ENCODE data around the gene PTPRJ. TPM values are rescaled to one million over a fixed set of nuclear protein-coding genes. Genes with fewer than 3 reads are reported as not detected.

The PTPRJ gene
- total and polyA plus RNA-seq, 8 donors: 12.6 to 63.5 (median 16.6) TPM

- ATAC-seq: no peak
- intact Hi-C loops (cut with DNase I): no loop called here
- peaks cover 19 to 99% of the 10 kb centered on the region in 2 donors for H3K4me1 ChIP-seq
- no peaks in the 10 kb centered on the region for H3K27me3 ChIP-seq
- no peak overlapping the region for H3K4me3 ChIP-seq
- peak in 1 of 4 donors; percentile 13 for DNase-seq
- H3K27ac ChIP-seq: peak overlapping the region in 1 of 2 donors; percentile 82
- TF ChIP-seq, protein P1, sequence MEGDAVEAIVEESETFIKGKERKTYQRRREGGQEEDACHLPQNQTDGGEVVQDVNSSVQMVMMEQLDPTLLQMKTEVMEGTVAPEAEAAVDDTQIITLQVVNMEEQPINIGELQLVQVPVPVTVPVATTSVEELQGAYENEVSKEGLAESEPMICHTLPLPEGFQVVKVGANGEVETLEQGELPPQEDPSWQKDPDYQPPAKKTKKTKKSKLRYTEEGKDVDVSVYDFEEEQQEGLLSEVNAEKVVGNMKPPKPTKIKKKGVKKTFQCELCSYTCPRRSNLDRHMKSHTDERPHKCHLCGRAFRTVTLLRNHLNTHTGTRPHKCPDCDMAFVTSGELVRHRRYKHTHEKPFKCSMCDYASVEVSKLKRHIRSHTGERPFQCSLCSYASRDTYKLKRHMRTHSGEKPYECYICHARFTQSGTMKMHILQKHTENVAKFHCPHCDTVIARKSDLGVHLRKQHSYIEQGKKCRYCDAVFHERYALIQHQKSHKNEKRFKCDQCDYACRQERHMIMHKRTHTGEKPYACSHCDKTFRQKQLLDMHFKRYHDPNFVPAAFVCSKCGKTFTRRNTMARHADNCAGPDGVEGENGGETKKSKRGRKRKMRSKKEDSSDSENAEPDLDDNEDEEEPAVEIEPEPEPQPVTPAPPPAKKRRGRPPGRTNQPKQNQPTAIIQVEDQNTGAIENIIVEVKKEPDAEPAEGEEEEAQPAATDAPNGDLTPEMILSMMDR (IDR thresholded peaks at IDR 0.05): no peak
- no peaks in the 10 kb centered on the region for H3K36me3 ChIP-seq
- no peaks in the 10 kb centered on the region for H3K9me3 ChIP-seq
These were observed 37.6 kb downstream of the PTPRJ start for GRCh38 chr11:48017831-48018527.

DNA sequence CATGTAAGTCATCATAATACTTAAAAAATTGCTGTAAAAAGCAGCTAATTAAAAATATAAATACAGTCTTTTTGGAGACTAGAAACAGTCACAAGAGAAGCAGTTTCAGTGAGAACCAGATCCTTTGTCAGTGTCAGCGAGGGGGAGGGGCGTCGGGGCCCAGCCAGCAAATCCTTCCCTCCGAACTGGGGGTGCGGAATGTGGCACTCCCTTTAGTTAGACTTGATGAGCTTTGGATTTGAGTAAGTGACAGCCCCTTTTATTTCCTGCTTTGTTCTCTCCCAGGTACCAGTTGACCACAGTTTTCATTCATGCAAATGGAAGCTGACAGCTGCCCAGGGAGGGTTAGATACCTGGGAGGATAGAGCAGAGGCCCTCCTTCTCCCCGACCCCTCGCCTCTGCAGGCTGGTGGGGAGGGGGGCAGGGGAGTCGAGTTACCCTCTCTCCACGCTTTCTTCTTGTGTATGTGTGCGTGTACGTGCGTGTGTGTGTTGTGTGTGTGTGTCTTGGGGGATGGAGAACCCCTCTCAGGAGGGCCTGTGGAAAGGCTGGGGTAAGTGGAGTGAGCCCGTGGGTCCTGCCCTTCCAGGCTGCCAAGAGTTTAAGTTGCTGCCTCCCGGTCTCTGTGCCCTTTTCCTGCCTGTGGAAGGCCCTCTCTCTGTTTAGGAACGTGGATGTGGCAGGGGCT, 38.3 kb downstream of the PTPRJ start:
- no peaks in the 10 kb centered on the region for H3K9me3 ChIP-seq
- H3K27me3 ChIP-seq: no peaks in the 10 kb centered on the region
- peak overlapping the region in 1 of 2 donors; percentile 82 for H3K27ac ChIP-seq
- intact Hi-C loops (cut with DNase I): no loop called here
- H3K4me3 ChIP-seq: no peak overlapping the region
- DNase-seq (peak in 2 of 4 donors; percentile 17 to 26), ATAC-seq (no peak)
- H3K4me1 ChIP-seq: peaks cover 12 to 99% of the 10 kb centered on the region in 2 donors
- no peaks in the 10 kb centered on the region for H3K36me3 ChIP-seq
- TF ChIP-seq, protein P1 (IDR thresholded peaks at IDR 0.05): no peak

DNA sequence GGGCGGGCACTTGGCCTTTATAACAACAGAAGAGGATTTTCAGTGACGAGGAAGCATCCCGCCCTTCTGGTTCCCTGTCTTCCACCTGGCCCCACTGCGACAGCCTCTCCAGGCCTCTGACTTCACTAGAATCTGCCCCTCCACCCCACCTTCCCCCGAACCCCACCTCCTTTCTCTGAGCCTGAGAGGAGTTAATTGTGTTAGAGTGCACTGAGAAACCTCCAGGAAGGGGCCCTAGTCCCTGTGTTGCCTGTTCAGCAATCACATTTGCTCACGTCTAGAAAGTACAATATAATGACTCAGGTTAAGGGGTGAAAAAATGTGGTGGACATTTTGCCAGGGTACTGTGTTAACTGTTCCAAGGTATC, 38.8 kb downstream of the PTPRJ start:
- Histone ChIP-seq H3K36me3 (no peaks in the 10 kb centered on the region), H3K27ac (peak overlapping the region in 1 of 2 donors; percentile 82), H3K9me3 (no peaks in the 10 kb centered on the region), H3K27me3 (no peaks in the 10 kb centered on the region), H3K4me3 (no peak overlapping the region), H3K4me1 (peaks cover 12 to 95% of the 10 kb centered on the region in 2 donors)
- TF ChIP-seq, protein P1 (IDR thresholded peaks at IDR 0.05): no peak
- intact Hi-C loops (cut with DNase I): no loop called here
- peak; percentile 73 for ATAC-seq
- peak in 2 of 4 donors; percentile 11 to 70 for DNase-seq

DNA sequence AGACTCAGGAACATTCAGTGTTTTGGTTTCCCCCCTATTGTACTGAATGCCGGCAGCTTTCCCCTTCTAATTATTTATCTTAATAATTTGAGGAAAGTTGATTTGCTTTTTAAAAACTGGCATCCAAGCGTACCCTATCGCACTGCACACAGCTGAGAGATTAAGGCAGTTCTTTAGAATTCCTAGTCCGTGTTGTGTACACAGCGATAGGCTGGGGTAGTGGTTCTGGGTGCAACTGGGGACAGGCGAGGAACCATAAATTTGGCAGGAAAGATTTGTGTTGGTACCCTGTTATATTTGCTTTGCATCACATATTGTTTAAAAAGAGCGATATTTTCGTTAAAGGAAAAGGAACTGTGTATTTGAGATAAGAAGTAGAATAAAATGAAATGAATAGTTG, 39.2 kb downstream of the PTPRJ start:
- ATAC-seq: no peak

More for the DNA sequence above, 39.2 kb downstream of the PTPRJ start:
- H3K4me3 ChIP-seq: no peak overlapping the region
- no peaks in the 10 kb centered on the region for H3K9me3 ChIP-seq
- intact Hi-C loops (cut with DNase I): no loop called here
- no peaks in the 10 kb centered on the region for H3K36me3 ChIP-seq
- no peak for DNase-seq
- TF ChIP-seq, protein P1 (IDR thresholded peaks at IDR 0.05): no peak
- no peaks in the 10 kb centered on the region for H3K27me3 ChIP-seq
- H3K27ac ChIP-seq: peak overlapping the region in 1 of 2 donors; percentile 82
- H3K4me1 ChIP-seq: peaks cover 12 to 95% of the 10 kb centered on the region in 2 donors
